Left cardiac atrium (tissue), 4 donors: ENCODE measurements around the gene DARS1. TPM values are rescaled to one million over a fixed set of nuclear protein-coding genes. Genes with fewer than 3 reads are reported as not detected.
A peak's percentile ranks its signal among the peaks of the same experiment; 100 is the strongest.
"Not testable (repeated sequence)": the region's sequence is repeated elsewhere in the genome, so short reads cannot be mapped to it uniquely, and the experiment has no call there.

ENCODE experiments used
- ATAC-seq, 2 donors: fragments of 200-7000 bp; cut with Tn5 transposase; one replicate each; pipeline ENCODE4 v1.9.1; 2020; ENCODE audit warnings: mild to moderate bottlenecking in 2 of 2, moderate library complexity in 2 of 2
- DNase-seq: peaks from one replicate; pipeline ENCODE4 v3.0.0-alpha.2; 2020
- intact Hi-C, 2 donors: fragments of 100-400 bp; cut with DNase I; formaldehyde crosslinking; loops; one replicate each; pipeline versions ENCODE4 v1.14.1 to v1.15.1; 2022 to 2023
- total RNA-seq, 2 donors: library from RNA; stranded (reverse); fragmentation: NEBNext Ultra II Directional; extraction: Animal tissue kit (Norgen Biotek cat#: 25700); gene quantifications; one replicate each; pipeline ENCODE4 v1.2.1, GENCODE V29; 2021
- donor health status: DM: no; HTN: yes; CAD: no.
- donor health status: DM: no; HTN: yes; CAD: no; lungs with severe emphysema.
- donor health status: DM: yes; HTN: yes; CAD: no.
- donor health status: Dilated cardiomyopathy.

Gene DARS1
- total RNA-seq, 2 donors from 2014 or later = 56.8 to 71.8 TPM

GRCh38 chr2:135991861-135992260, 6.4 kb upstream of the DARS1 start:
- no peak for DNase-seq
- intact Hi-C loops = no loop called here
- no peak for ATAC-seq

- intact Hi-C loops = no loop called here
- no peak for ATAC-seq
- no peak for DNase-seq
These were observed 2.0 kb upstream of the DARS1 start for GRCh38 chr2:135987441-135987840.

GRCh38 chr2:135986507-135986906, 1.1 kb upstream of the DARS1 start:
- intact Hi-C loops = no loop called here
- ATAC-seq = no peak
- no peak for DNase-seq

- DNase-seq = no peak
- peak; percentile 53 to 59 for ATAC-seq
- intact Hi-C loops = loop anchor here in 1 of 2 donors (2.0 kb wide), 1 partner anchor 25 kb away; no protein-coding TSS in a partner anchor
These were observed 484 bp upstream of the DARS1 start for GRCh38 chr2:135985826-135986393.

- intact Hi-C loops = loop anchor here in 1 of 2 donors (2.0 kb wide), 1 partner anchor 24 kb away; no protein-coding TSS in a partner anchor
- no peak for ATAC-seq
- DNase-seq = no peak
These were observed 1.0 kb downstream of the DARS1 start for GRCh38 chr2:135984199-135985017.

- no peak for DNase-seq
- intact Hi-C loops = no loop called here
These were observed 4.9 kb downstream of the DARS1 start for GRCh38 chr2:135980434-135981079.

GRCh38 chr2:135975702-135976101, 9.7 kb downstream of the DARS1 start:
- ATAC-seq (no peak), DNase-seq (no peak)
- intact Hi-C loops = no loop called here

More at GRCh38 chr2:135980434-135981079, 4.9 kb downstream of the DARS1 start:
- ATAC-seq = no peak

- DNase-seq (no peak), ATAC-seq (no peak)
- intact Hi-C loops = no loop called here
These were observed 11.4 kb downstream of the DARS1 start for GRCh38 chr2:135974036-135974435.

- DNase-seq (no peak), ATAC-seq (no peak)
- intact Hi-C loops = no loop called here
These were observed 15.6 kb downstream of the DARS1 start for GRCh38 chr2:135969655-135970387.

GRCh38 chr2:135965756-135966155, 19.7 kb downstream of the DARS1 start:
- intact Hi-C loops = no loop called here
- ATAC-seq = no peak
- no peak for DNase-seq

GRCh38 chr2:135964404-135964803, 21.0 kb downstream of the DARS1 start:
- ATAC-seq, intact Hi-C loops, DNase-seq: not testable (repeated sequence)

- intact Hi-C loops = no loop called here
- ATAC-seq = peak in 1 of 2 donors; percentile 24
- DNase-seq = no peak
These were observed 21.6 kb downstream of the DARS1 start for GRCh38 chr2:135963841-135964240.

- no peak for DNase-seq
- intact Hi-C loops = no loop called here
- no peak for ATAC-seq
These were observed 22.9 kb downstream of the DARS1 start for GRCh38 chr2:135962366-135963123.

- intact Hi-C loops = loop anchor here in 1 of 2 donors (2.0 kb wide), 1 partner anchor 24 kb away; the partner anchor contains the start of gene DARS1
- no peak for ATAC-seq
- DNase-seq = no peak
These were observed 24.5 kb downstream of the DARS1 start for GRCh38 chr2:135960656-135961551.

GRCh38 chr2:135960150-135960549, 25.3 kb downstream of the DARS1 start:
- DNase-seq = no peak
- intact Hi-C loops = loop anchor here in 1 of 2 donors (2.0 kb wide), 1 partner anchor 25 kb away; the partner anchor contains the start of gene DARS1
- no peak for ATAC-seq

GRCh38 chr2:135958927-135959326, 26.5 kb downstream of the DARS1 start:
- DNase-seq, ATAC-seq, intact Hi-C loops: not testable (repeated sequence)

GRCh38 chr2:135954020-135954601, 31.3 kb downstream of the DARS1 start:
- no peak for DNase-seq

More at GRCh38 chr2:135954020-135954601, 31.3 kb downstream of the DARS1 start:
- intact Hi-C loops = no loop called here
- no peak for ATAC-seq
